Caco-2 (cell line): ENCODE measurements around the gene RYR2. TPM values are rescaled to one million over a fixed set of nuclear protein-coding genes. Genes with fewer than 3 reads are reported as not detected.

Experiments used
- BruUV-seq: library from RNA; stranded (reverse); fragments of 400-500 nt; replicated peaks from 2 replicates; lab custom pipeline; 2021; lab: Mats Ljungman, UMichigan
- CTCF ChIA-PET: fragments of 300-600 bp; sonication (Branson Sonifier 250); formaldehyde crosslinking; loops from one replicate; lab custom pipeline; 2022; ENCODE audit warnings: antibody characterized with exemption; lab: Charles Lee
- POLR2A ChIA-PET: fragments of 300-600 bp; sonication (Branson Sonifier 250); formaldehyde crosslinking; loops from one replicate; lab custom pipeline; 2022; ENCODE audit warnings: antibody characterized with exemption; lab: Charles Lee
- DNase-seq, 2 experiments: peaks; one replicate each; pipeline versions ENCODE4 v3.0.0 to v3.0.0-alpha.2; 2020 to 2022
- H3K27me3 ChIP-seq: replicated peaks from 2 replicates; pipeline ENCODE4 v1.6.0; 2011; ENCODE audit warnings: low read length; ENCODE audit not compliant: control insufficient read depth, insufficient read depth
- H3K36me3 ChIP-seq: 2 replicates; pipeline ENCODE4 v1.5.1; 2011; ENCODE audit warnings: low read length; ENCODE audit not compliant: control insufficient read depth, insufficient read depth
- H3K4me1 ChIP-seq: fragments of 250-450 bp; sonication (Bioruptor Pico); 2 replicates; pipeline ENCODE4 v1.5.1; 2020; ENCODE audit warnings: mild to moderate bottlenecking
- H3K4me3 ChIP-seq: 2 replicates; pipeline ENCODE4 v1.5.1; 2011; ENCODE audit warnings: low read depth, mild to moderate bottlenecking, control low read depth, low read length
- H3K9me3 ChIP-seq: fragments of 250-450 bp; sonication (Bioruptor Pico); 2 replicates; pipeline ENCODE4 v1.5.1; 2020; ENCODE audit warnings: mild to moderate bottlenecking, moderate library complexity
- H3K27ac Mint-ChIP-seq: one replicate; pipeline ENCODE4 v1.8.0; 2022; ENCODE audit warnings: mixed read lengths; ENCODE audit not compliant: unreplicated experiment
- H3K27me3 Mint-ChIP-seq: one replicate; pipeline ENCODE4 v1.8.0; 2022; ENCODE audit warnings: mixed read lengths; ENCODE audit not compliant: insufficient read depth, unreplicated experiment
- H3K36me3 Mint-ChIP-seq: one replicate; pipeline ENCODE4 v1.8.0; 2022; ENCODE audit warnings: mild to moderate bottlenecking, mixed read lengths; ENCODE audit not compliant: insufficient read depth, unreplicated experiment
- H3K4me1 Mint-ChIP-seq: one replicate; pipeline ENCODE4 v1.8.0; 2022; ENCODE audit warnings: low read depth, mixed read lengths; ENCODE audit not compliant: unreplicated experiment
- H3K4me3 Mint-ChIP-seq: one replicate; pipeline ENCODE4 v1.8.0; 2022; ENCODE audit warnings: mild to moderate bottlenecking, moderate library complexity, mixed read lengths; ENCODE audit not compliant: unreplicated experiment
- H3K9me3 Mint-ChIP-seq: one replicate; pipeline ENCODE4 v1.8.0; 2022; ENCODE audit warnings: mixed read lengths; ENCODE audit not compliant: unreplicated experiment
- CTCF ChIP-seq, 2 experiments: fragments of 200-600 bp in 1 of 2; IDR thresholded peaks; 1 replicate in 1 of 2; 2 replicates in 1 of 2; pipeline versions ENCODE4 v1.5.1 to v1.8.0; 2011 to 2022; ENCODE audit warnings: antibody characterized with exemption in 1 of 2, control low read depth in 1 of 2, inconsistent platforms in 1 of 2, low read depth in 1 of 2, low read length in 1 of 2, mild to moderate bottlenecking in 1 of 2, moderate library complexity in 1 of 2; ENCODE audit not compliant: insufficient read depth in 1 of 2, severe bottlenecking in 1 of 2, unreplicated experiment in 1 of 2
- intact Hi-C: fragments of 100-400 bp; cut with micrococcal nuclease; formaldehyde crosslinking; loops from one replicate; pipeline ENCODE4 v1.10.0; 2022; ENCODE audit not compliant: unreplicated experiment
- total RNA-seq: library from RNA; stranded (reverse); gene quantifications from 2 replicates; pipeline ENCODE4 v1.2.3, GENCODE V29; 2022

RYR2 gene
- total RNA-seq, 1 experiment from 2014 or later, result 3.4 TPM

GRCh38 chr1:237249120-237249519 lies 207.1 kb downstream of the RYR2 start:
- no peaks in the 10 kb centered on the region for H3K4me1 Mint-ChIP-seq
- H3K36me3 Mint-ChIP-seq, result no peaks in the 10 kb centered on the region
- Histone ChIP-seq H3K9me3 (no peaks in the 10 kb centered on the region), H3K36me3 (no peaks in the 10 kb centered on the region), H3K4me1 (no peaks in the 10 kb centered on the region), H3K27me3 (no peaks in the 10 kb centered on the region; the same call in 1 of the 2 replicates), H3K4me3 (no peak overlapping the region)
- TF ChIP-seq CTCF (IDR thresholded peaks at IDR 0.05; ENCODE audit: insufficient read depth in 1 of 2, low read depth in 1 of 2, low read length in 1 of 2, severe bottlenecking in 1 of 2, unreplicated experiment in 1 of 2), result no peak
- peaks cover 3% of the 10 kb centered on the region for H3K27me3 Mint-ChIP-seq
- intact Hi-C loops, result no loop called here
- DNase-seq, result no peak
- POLR2A ChIA-PET, result no interaction called here
- no peaks in the 10 kb centered on the region for H3K9me3 Mint-ChIP-seq
- H3K4me3 Mint-ChIP-seq, result no peak overlapping the region
- CTCF ChIA-PET, result no interaction called here
- H3K27ac Mint-ChIP-seq, result no peak overlapping the region
- BruUV-seq, result no TSS peak

DNA sequence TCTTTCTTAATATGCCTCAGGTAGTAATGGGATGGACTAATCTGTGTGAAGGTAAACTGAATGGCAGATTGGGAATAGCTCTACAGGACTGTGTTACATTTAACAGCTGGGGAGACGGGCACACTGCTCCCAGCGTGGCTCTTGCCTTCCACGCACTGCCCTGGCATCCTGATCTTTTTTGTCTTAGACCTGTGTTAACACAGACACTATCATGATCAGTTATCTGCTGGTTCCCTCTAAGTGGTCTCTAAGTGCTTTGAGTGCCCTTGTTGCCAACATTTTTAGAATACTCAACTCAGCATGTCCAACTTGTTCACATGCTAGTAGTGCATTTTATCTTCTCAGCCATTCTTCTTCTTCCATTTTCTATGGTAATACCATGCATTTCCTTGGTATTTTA lies 208.1 kb downstream of the RYR2 start:
- Mint-ChIP-seq H3K4me3 (no peak overlapping the region), H3K4me1 (no peaks in the 10 kb centered on the region), H3K27me3 (peaks cover 3% of the 10 kb centered on the region), H3K9me3 (no peaks in the 10 kb centered on the region), H3K36me3 (no peaks in the 10 kb centered on the region), H3K27ac (no peak overlapping the region)
- Histone ChIP-seq H3K9me3 (no peaks in the 10 kb centered on the region), H3K4me3 (no peak overlapping the region), H3K4me1 (no peaks in the 10 kb centered on the region), H3K36me3 (no peaks in the 10 kb centered on the region), H3K27me3 (no peaks in the 10 kb centered on the region; the same call in 1 of the 2 replicates)
- intact Hi-C loops, result no loop called here
- CTCF ChIA-PET, result no interaction called here
- no TSS peak for BruUV-seq
- no peak for TF ChIP-seq CTCF (IDR thresholded peaks at IDR 0.05; ENCODE audit: insufficient read depth in 1 of 2, low read depth in 1 of 2, low read length in 1 of 2, severe bottlenecking in 1 of 2, unreplicated experiment in 1 of 2)
- no peak for DNase-seq
- POLR2A ChIA-PET, result no interaction called here

- Mint-ChIP-seq H3K27ac (no peak overlapping the region), H3K4me3 (no peak overlapping the region), H3K36me3 (no peaks in the 10 kb centered on the region), H3K9me3 (no peaks in the 10 kb centered on the region), H3K4me1 (no peaks in the 10 kb centered on the region), H3K27me3 (peaks cover 6% of the 10 kb centered on the region)
- Histone ChIP-seq H3K4me3 (no peak overlapping the region), H3K4me1 (no peaks in the 10 kb centered on the region), H3K36me3 (no peaks in the 10 kb centered on the region), H3K9me3 (no peaks in the 10 kb centered on the region), H3K27me3 (no peaks in the 10 kb centered on the region; the same call in 1 of the 2 replicates)
- ChIA-PET CTCF (no interaction called here), POLR2A (no interaction called here)
- TF ChIP-seq CTCF (IDR thresholded peaks at IDR 0.05; ENCODE audit: insufficient read depth in 1 of 2, low read depth in 1 of 2, low read length in 1 of 2, severe bottlenecking in 1 of 2, unreplicated experiment in 1 of 2), result no peak
- no peak for DNase-seq
- intact Hi-C loops, result no loop called here
- BruUV-seq, result no TSS peak
Measured at GRCh38 chr1:237255071-237255470, 213.1 kb downstream of the RYR2 start.
